Stimulated activated CD4-positive, alpha-beta T cell treated with anti-CD3 and anti-CD28 coated beads, Interleukin-1b, Interleukin-23, amount 100 ng/mL, for 1 hour (primary cell): ENCODE measurements around the gene CTDSP2.
"Not testable (repeated sequence)": the region's sequence is repeated elsewhere in the genome, so short reads cannot be mapped to it uniquely, and the experiment has no call there.

ENCODE experiments used
- DNase-seq, 2 donors: peaks; one replicate each; pipeline ENCODE4 v3.0.0-alpha.2; 2020; ENCODE audit warnings: low read depth in 2 of 2

The CTDSP2 gene

GRCh38 chr12:57835366-57836288 is 10.9 kb downstream of the CTDSP2 start:
- DNase-seq = no peak

GRCh38 chr12:57834086-57834876 is 12.2 kb downstream of the CTDSP2 start:
- no peak for DNase-seq

- DNase-seq = no peak
These were observed 12.9 kb downstream of the CTDSP2 start for GRCh38 chr12:57833672-57834071.

- DNase-seq = no peak
These were observed 13.6 kb downstream of the CTDSP2 start for GRCh38 chr12:57832966-57833365.

- DNase-seq = no peak
These were observed 16.1 kb downstream of the CTDSP2 start for GRCh38 chr12:57830393-57830792.

- DNase-seq = no peak
These were observed 17.3 kb downstream of the CTDSP2 start for GRCh38 chr12:57829025-57829777.

GRCh38 chr12:57826966-57827365 is 19.6 kb downstream of the CTDSP2 start:
- no peak for DNase-seq

GRCh38 chr12:57826400-57826799 is 20.1 kb downstream of the CTDSP2 start:
- DNase-seq = no peak

GRCh38 chr12:57825451-57825850 is 21.1 kb downstream of the CTDSP2 start:
- DNase-seq = no peak

GRCh38 chr12:57823908-57824640 is 22.5 kb downstream of the CTDSP2 start:
- DNase-seq = no peak

GRCh38 chr12:57823131-57823907 is 23.2 kb downstream of the CTDSP2 start:
- DNase-seq = no peak

GRCh38 chr12:57822392-57823130 is 24.0 kb downstream of the CTDSP2 start:
- DNase-seq = no peak

- no peak for DNase-seq
These were observed 24.9 kb downstream of the CTDSP2 start for GRCh38 chr12:57821474-57822214.

- not testable (repeated sequence) for DNase-seq
These were observed 25.5 kb downstream of the CTDSP2 start for GRCh38 chr12:57821015-57821414.

GRCh38 chr12:57820119-57820518 is 26.4 kb downstream of the CTDSP2 start:
- not testable (repeated sequence) for DNase-seq

GRCh38 chr12:57817990-57818331 is 28.6 kb downstream of the CTDSP2 start:
- DNase-seq = not testable (repeated sequence)

GRCh38 chr12:57817261-57817989 is 29.1 kb downstream of the CTDSP2 start:
- DNase-seq = no peak

- no peak for DNase-seq
These were observed 29.7 kb downstream of the CTDSP2 start for GRCh38 chr12:57816855-57817151.
